Measurements from ENCODE around the gene SLC22A4. TPM values are rescaled to one million over a fixed set of nuclear protein-coding genes. Genes with fewer than 3 reads are reported as not detected.

SLC22A4 gene
- polyA plus RNA-seq, 4 donors: 1.5 to 10.9 (median 5.0) TPM

DNA sequence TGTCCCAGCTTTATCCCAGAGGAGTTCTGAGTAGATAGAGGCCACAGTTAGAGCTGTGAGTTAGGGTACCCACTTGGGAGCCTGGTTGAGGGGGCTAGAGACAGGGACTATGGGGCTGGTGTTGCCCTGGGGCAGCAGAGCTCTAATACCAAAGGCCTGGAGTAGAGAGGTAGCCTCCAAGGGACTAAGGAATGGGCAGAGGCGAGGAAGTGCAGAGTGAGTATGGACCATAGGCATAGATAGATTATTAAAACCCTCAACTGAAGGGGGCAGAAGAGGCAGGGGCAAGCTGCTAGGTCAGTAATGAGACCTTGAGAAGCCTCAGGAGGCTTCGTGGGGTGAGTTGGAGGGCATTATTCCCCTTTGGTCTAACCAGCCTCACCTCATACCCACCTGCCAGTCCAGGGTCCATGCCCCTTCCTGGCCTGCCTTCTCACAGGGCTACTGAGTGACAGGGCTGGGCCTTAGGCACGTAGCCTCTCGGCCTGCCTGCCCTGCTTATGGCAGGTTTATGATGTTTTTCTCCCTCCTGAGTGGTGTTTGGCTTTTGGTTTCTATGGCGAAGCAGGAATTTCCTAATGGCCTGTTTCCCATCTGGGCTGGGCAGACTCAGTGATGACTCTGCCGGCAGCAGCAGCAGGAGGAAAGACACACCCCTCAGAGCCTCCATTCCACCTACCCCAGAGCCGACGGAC, 28.7 kb upstream of the SLC22A4 start:
- peaks cover 0 to 69% (median 0%) of the 10 kb centered on the region in 3 donors for H3K36me3 ChIP-seq (ENCODE audit: control insufficient read depth in 3 of 3, insufficient read depth in 2 of 3, low read depth in 1 of 3, low read length in 3 of 3)
- FAIRE-seq: no peak
- H3K4me3 ChIP-seq (ENCODE audit: low read depth in 1 of 3, low read length in 3 of 3): no peak overlapping the region
- peak overlapping the region; percentile 45 to 88 (median 84) for H3K27ac ChIP-seq (ENCODE audit: low read depth in 1 of 3, low read length in 2 of 3)
- H3K4me1 ChIP-seq (ENCODE audit: control insufficient read depth in 3 of 3, insufficient read depth in 2 of 3, low read depth in 1 of 3, low read length in 2 of 3): peaks cover 0 to 29% (median 12%) of the 10 kb centered on the region in 3 donors
- 19 to 32% (median 29%) methylated on average over 8 of the region's 8 CpGs for WGBS, 3 donors
- H3K27me3 ChIP-seq (ENCODE audit: control insufficient read depth in 3 of 3, insufficient read depth in 3 of 3, low read length in 3 of 3): no peaks in the 10 kb centered on the region
- H3K9me3 ChIP-seq (ENCODE audit: control insufficient read depth in 2 of 2, insufficient read depth in 1 of 2, low read depth in 1 of 2, low read length in 1 of 2): no peaks in the 10 kb centered on the region
- peak; percentile 80 to 94 for DNase-seq

DNA sequence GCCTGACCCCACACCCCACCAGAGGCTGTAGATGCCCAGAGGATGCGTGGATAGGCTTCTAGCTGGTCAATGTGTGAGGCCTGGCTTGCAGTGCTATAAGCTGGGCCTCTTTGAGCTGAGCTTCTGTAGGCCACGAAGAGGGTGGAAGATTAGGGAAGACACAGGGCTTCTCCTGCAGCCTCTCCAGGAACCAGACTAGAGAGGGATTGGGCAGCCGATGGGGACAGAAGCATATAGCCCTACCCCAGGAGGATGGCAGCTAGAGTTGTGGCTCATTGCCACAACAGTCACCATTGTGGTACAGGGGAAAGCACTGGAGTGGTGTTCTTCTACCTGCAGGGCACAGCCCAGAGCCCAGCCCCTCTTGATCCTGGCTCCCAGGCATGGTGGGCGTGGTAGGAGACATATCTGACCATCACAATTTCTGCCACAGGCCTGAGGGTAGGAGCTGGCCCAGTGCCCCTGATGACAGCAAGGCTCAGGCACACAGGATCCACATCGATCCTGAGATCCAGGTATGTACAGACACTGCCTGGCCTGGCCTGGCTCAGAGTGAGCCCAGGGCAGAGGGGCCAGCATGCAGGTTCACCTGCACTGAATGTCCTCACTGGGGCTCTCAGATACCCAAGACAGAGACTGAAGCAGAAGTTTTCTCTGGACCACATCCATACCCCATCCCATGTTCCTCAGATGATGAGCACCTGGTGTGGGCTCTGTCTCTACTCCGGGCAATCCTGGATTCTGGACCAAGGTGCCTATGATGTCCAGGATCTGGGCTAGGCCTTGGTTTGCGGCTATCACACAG, 28.0 kb upstream of the SLC22A4 start:
- WGBS, 3 donors: 77 to 85% (median 77%) methylated on average over 7 of the region's 7 CpGs
- H3K4me1 ChIP-seq (ENCODE audit: control insufficient read depth in 3 of 3, insufficient read depth in 2 of 3, low read depth in 1 of 3, low read length in 2 of 3): peaks cover 0 to 33% (median 6%) of the 10 kb centered on the region in 3 donors
- peaks cover 0 to 71% (median 0%) of the 10 kb centered on the region in 3 donors for H3K36me3 ChIP-seq (ENCODE audit: control insufficient read depth in 3 of 3, insufficient read depth in 2 of 3, low read depth in 1 of 3, low read length in 3 of 3)
- DNase-seq (no peak), FAIRE-seq (no peak)
- no peaks in the 10 kb centered on the region for H3K27me3 ChIP-seq (ENCODE audit: control insufficient read depth in 3 of 3, insufficient read depth in 3 of 3, low read length in 3 of 3)
- H3K27ac ChIP-seq (ENCODE audit: low read depth in 1 of 3, low read length in 2 of 3): peak overlapping the region in 2 of 3 donors; percentile 79 to 84
- H3K4me3 ChIP-seq (ENCODE audit: low read depth in 1 of 3, low read length in 3 of 3): no peak overlapping the region
- H3K9me3 ChIP-seq (ENCODE audit: control insufficient read depth in 2 of 2, insufficient read depth in 1 of 2, low read depth in 1 of 2, low read length in 1 of 2): no peaks in the 10 kb centered on the region

DNA sequence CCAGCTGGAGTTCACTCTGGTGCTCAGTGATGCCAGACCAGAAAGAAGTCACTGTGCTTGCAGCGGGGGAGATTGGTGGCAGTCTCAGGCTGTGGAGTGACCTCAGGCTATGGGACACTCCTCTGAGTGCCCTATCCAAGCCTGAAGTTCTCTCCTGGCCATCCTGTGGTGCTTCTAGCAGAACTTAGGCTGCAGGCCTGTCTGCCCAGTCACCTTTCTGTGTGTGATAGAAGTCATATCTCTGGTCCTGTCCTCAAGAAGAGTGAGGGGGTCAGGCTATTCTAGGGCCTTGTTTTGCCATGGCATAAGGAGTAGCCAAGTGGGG, 27.4 kb upstream of the SLC22A4 start:
- DNase-seq: no peak
- no peaks in the 10 kb centered on the region for H3K27me3 ChIP-seq (ENCODE audit: control insufficient read depth in 3 of 3, insufficient read depth in 3 of 3, low read length in 3 of 3)
- peaks cover 0 to 33% (median 4%) of the 10 kb centered on the region in 3 donors for H3K4me1 ChIP-seq (ENCODE audit: control insufficient read depth in 3 of 3, insufficient read depth in 2 of 3, low read depth in 1 of 3, low read length in 2 of 3)
- no peaks in the 10 kb centered on the region for H3K9me3 ChIP-seq (ENCODE audit: control insufficient read depth in 2 of 2, insufficient read depth in 1 of 2, low read depth in 1 of 2, low read length in 1 of 2)
- H3K4me3 ChIP-seq (ENCODE audit: low read depth in 1 of 3, low read length in 3 of 3): no peak overlapping the region
- 95 to 100% (median 99%) methylated on average over 1 of the region's 1 CpG for WGBS, 3 donors
- H3K27ac ChIP-seq (ENCODE audit: low read depth in 1 of 3, low read length in 2 of 3): no peak overlapping the region
- no peak for FAIRE-seq
- H3K36me3 ChIP-seq (ENCODE audit: control insufficient read depth in 3 of 3, insufficient read depth in 2 of 3, low read depth in 1 of 3, low read length in 3 of 3): peaks cover 0 to 74% (median 0%) of the 10 kb centered on the region in 3 donors

DNA sequence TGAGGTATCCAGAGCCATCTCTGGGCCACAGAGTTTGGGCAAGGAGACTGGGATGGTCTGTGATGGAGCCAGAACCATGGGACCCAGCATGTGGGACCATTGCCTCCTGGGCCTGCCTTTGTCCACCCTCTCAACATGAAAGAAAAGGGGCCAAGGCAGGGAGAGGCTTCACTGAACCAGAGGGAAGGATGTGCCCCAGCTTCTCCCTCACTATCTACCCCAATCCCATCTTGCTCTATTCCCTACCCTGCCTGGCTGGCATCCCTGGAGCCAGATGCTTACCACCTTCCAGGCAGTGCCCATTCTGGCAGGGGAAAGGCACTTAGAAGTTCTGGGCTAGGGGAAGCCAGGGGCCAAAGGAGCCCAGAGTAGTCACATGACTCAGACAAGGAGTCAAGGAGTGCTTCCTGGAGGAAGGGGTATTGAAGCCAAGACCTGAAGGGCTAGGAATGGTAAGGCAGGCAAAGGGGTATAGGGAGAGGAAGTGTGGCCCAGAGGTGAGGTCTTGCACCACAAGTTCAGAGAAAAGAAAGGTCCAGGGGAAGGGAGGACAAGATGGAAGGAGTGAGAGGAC, 26.9 kb upstream of the SLC22A4 start:
- peaks cover 0 to 33% (median 4%) of the 10 kb centered on the region in 3 donors for H3K4me1 ChIP-seq (ENCODE audit: control insufficient read depth in 3 of 3, insufficient read depth in 2 of 3, low read depth in 1 of 3, low read length in 2 of 3)
- DNase-seq (no peak), FAIRE-seq (no peak)
- no peaks in the 10 kb centered on the region for H3K27me3 ChIP-seq (ENCODE audit: control insufficient read depth in 3 of 3, insufficient read depth in 3 of 3, low read length in 3 of 3)
- no peaks in the 10 kb centered on the region for H3K9me3 ChIP-seq (ENCODE audit: control insufficient read depth in 2 of 2, insufficient read depth in 1 of 2, low read depth in 1 of 2, low read length in 1 of 2)
- H3K4me3 ChIP-seq (ENCODE audit: low read depth in 1 of 3, low read length in 3 of 3): no peak overlapping the region
- H3K27ac ChIP-seq (ENCODE audit: low read depth in 1 of 3, low read length in 2 of 3): no peak overlapping the region
- H3K36me3 ChIP-seq (ENCODE audit: control insufficient read depth in 3 of 3, insufficient read depth in 2 of 3, low read depth in 1 of 3, low read length in 3 of 3): peaks cover 0 to 77% (median 0%) of the 10 kb centered on the region in 3 donors

DNA sequence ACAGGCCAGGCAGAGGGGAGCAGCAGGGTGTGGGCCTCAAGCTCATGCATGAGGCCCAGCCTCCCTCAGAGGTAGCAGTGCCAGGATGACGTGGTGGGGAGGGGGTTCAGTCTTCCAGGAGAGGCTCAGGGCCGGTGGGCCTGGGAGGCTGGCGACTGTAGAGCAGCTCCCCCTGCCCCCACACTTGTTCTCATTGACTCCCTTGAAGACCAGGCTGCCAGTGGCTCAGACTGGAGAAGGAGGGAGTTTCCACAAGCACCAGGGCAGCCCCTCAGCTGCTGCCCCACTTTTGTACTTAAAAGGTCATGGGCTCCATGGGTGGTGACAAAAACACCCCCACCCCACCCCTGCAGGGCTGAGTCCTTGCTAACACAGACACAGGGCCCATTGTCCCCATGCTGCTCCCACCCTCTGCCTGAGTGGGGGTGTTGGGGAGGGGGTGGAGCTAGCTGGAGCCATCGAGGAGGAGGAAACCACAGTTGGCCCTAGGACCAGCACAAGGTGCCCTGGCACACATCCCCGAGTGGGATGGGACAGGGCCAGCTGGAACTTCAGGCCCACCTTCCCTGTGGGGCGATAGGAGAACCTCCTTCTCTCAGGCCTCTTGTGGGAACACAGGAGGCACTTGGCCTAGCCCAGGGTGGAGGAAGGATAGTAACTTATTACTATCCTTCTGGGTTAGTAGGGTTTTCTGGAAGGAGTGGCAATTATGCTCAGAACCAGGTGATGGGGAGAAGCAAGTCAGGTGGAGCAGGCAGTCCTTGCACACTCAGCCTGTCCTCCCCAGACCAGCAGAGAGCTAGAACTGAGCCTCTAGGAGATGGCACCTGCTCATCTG, 26.0 kb upstream of the SLC22A4 start:
- Histone ChIP-seq H3K27ac (ENCODE audit: low read depth in 1 of 3, low read length in 2 of 3) (no peak overlapping the region), H3K9me3 (ENCODE audit: control insufficient read depth in 2 of 2, insufficient read depth in 1 of 2, low read depth in 1 of 2, low read length in 1 of 2) (no peaks in the 10 kb centered on the region), H3K4me1 (ENCODE audit: control insufficient read depth in 3 of 3, insufficient read depth in 2 of 3, low read depth in 1 of 3, low read length in 2 of 3) (peaks cover 0 to 41% (median 4%) of the 10 kb centered on the region in 3 donors), H3K4me3 (ENCODE audit: low read depth in 1 of 3, low read length in 3 of 3) (no peak overlapping the region), H3K36me3 (ENCODE audit: control insufficient read depth in 3 of 3, insufficient read depth in 2 of 3, low read depth in 1 of 3, low read length in 3 of 3) (peaks cover 0 to 73% (median 0%) of the 10 kb centered on the region in 3 donors), H3K27me3 (ENCODE audit: control insufficient read depth in 3 of 3, insufficient read depth in 3 of 3, low read length in 3 of 3) (no peaks in the 10 kb centered on the region)
- DNase-seq: no peak
- no peak for FAIRE-seq
- 63 to 67% (median 67%) methylated on average over 6 of the region's 6 CpGs for WGBS, 3 donors

DNA sequence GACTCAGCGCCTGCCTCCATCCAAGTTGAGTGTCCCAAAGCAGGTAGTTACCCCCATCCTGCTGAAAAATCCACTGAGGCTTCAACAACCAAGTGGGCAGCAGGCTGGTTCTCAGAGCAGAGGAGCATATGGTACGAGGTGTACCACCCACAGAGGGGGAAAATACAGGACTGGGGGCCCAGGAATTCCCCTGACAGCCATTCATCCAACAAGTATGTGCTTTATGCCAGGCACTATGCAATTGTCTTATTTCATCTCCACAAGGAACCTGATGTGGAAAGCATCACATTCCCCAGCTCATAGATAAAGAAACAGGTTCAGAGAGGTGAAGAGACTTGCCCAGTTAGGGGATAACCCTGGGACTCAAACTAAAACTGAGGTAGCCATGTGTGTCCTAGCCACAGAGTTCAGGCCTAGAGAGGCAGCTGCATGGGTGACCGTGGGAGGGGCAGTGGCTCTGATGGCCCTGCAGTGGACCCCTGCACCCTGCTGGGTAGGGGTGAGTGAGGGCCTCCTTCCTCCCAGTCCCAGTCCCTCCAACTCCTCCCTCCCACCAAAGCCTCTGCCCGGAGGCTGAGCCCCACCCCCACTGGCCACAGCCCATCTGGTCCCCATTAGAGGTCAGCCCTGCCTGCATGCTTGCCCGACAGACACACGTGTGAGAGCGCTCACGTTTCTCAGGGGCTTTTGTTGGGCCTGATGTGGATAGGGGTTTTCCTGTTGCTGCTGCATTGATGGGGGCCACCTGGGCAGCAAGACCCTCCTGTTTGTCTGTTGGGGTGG, 25.2 kb upstream of the SLC22A4 start:
- Histone ChIP-seq H3K9me3 (ENCODE audit: control insufficient read depth in 2 of 2, insufficient read depth in 1 of 2, low read depth in 1 of 2, low read length in 1 of 2) (no peaks in the 10 kb centered on the region), H3K27me3 (ENCODE audit: control insufficient read depth in 3 of 3, insufficient read depth in 3 of 3, low read length in 3 of 3) (no peaks in the 10 kb centered on the region), H3K4me3 (ENCODE audit: low read depth in 1 of 3, low read length in 3 of 3) (no peak overlapping the region), H3K4me1 (ENCODE audit: control insufficient read depth in 3 of 3, insufficient read depth in 2 of 3, low read depth in 1 of 3, low read length in 2 of 3) (peaks cover 0 to 47% (median 4%) of the 10 kb centered on the region in 3 donors), H3K27ac (ENCODE audit: low read depth in 1 of 3, low read length in 2 of 3) (no peak overlapping the region), H3K36me3 (ENCODE audit: control insufficient read depth in 3 of 3, insufficient read depth in 2 of 3, low read depth in 1 of 3, low read length in 3 of 3) (peaks cover 0 to 65% (median 0%) of the 10 kb centered on the region in 3 donors)
- no peak for FAIRE-seq
- no peak for DNase-seq
- 67 to 85% (median 77%) methylated on average over 8 of the region's 8 CpGs for WGBS, 3 donors

DNA sequence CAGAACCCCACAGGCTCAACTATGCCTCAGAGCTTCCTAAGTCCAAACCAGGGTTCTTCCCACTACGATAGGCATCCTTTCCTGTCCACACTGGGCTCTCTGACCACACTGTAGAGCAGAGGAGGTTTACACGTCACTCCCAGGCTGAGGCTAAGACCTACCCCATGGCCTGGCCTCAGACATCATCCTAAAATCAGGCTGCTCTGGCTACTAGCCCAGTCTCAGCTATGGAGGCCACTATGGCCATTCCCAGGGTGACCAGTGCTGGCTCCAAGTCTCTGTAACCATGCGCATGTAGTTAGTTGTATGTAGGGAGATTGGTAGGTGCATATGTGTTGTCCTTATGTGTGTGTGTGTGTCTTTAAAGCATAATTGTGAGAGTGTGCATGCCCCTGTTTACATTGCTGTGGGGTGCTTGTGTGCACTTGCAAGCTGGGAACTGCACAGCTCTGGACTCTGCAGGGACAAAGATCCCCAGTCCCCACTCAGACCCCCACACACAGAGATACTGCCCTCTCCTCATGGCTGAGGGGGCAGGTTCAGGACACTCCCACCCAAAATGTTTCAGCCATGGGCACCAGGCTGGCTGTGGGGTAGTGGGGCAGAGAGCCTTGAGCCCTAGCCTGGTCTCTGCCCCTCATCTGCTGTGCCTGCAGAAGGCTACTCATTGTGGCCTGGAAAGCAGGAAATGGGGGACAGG, 24.4 kb upstream of the SLC22A4 start:
- Histone ChIP-seq H3K4me3 (ENCODE audit: low read depth in 1 of 3, low read length in 3 of 3) (no peak overlapping the region), H3K27ac (ENCODE audit: low read depth in 1 of 3, low read length in 2 of 3) (no peak overlapping the region), H3K27me3 (ENCODE audit: control insufficient read depth in 3 of 3, insufficient read depth in 3 of 3, low read length in 3 of 3) (no peaks in the 10 kb centered on the region), H3K36me3 (ENCODE audit: control insufficient read depth in 3 of 3, insufficient read depth in 2 of 3, low read depth in 1 of 3, low read length in 3 of 3) (peaks cover 0 to 58% (median 0%) of the 10 kb centered on the region in 3 donors), H3K4me1 (ENCODE audit: control insufficient read depth in 3 of 3, insufficient read depth in 2 of 3, low read depth in 1 of 3, low read length in 2 of 3) (peaks cover 0 to 47% (median 4%) of the 10 kb centered on the region in 3 donors), H3K9me3 (ENCODE audit: control insufficient read depth in 2 of 2, insufficient read depth in 1 of 2, low read depth in 1 of 2, low read length in 1 of 2) (no peaks in the 10 kb centered on the region)
- WGBS, 3 donors: 85 to 92% (median 89%) methylated on average over 3 of the region's 3 CpGs
- no peak for DNase-seq
- no peak for FAIRE-seq
